Measurements from ENCODE around the gene PHC1. TPM values are rescaled to one million over a fixed set of nuclear protein-coding genes. Genes with fewer than 3 reads are reported as not detected.

The PHC1 gene
- total RNA-seq, 2 donors from 2014 or later: 38.2 to 104 TPM

- Histone ChIP-seq H3K27me3 (replicated peaks; ENCODE audit: insufficient read depth) (no peaks in the 10 kb centered on the region), H3K27ac (no peak overlapping the region), H3K4me1 (replicated peaks) (no peaks in the 10 kb centered on the region), H3K36me3 (no peaks in the 10 kb centered on the region), H3K4me3 (no peak overlapping the region), H3K9me3 (no peaks in the 10 kb centered on the region)
- DNase-seq (ENCODE audit: low spot score): no peak
- TF ChIP-seq POLR2A (IDR thresholded peaks at IDR 0.05) (no peak), CTCF (IDR thresholded peaks at IDR 0.05) (no peak), POLR2AphosphoS5 (IDR thresholded peaks at IDR 0.05) (no peak)
- 93% methylated on average over 3 of the region's 3 CpGs for WGBS
- intact Hi-C loops (cut with DNase I): no loop called here
Observed at GRCh38 chr12:8980137-8980536, 65.8 kb downstream of the PHC1 start.

GRCh38 chr12:8985213-8985754, 71.0 kb downstream of the PHC1 start:
- TF ChIP-seq CTCF (IDR thresholded peaks at IDR 0.05) (no peak), POLR2A (IDR thresholded peaks at IDR 0.05) (no peak), POLR2AphosphoS5 (IDR thresholded peaks at IDR 0.05) (no peak)
- no peaks in the 10 kb centered on the region for H3K36me3 ChIP-seq
- H3K9me3 ChIP-seq: no peaks in the 10 kb centered on the region
- H3K27ac ChIP-seq: no peak overlapping the region
- H3K4me1 ChIP-seq (replicated peaks): no peaks in the 10 kb centered on the region
- no peak for DNase-seq (ENCODE audit: low spot score)
- H3K4me3 ChIP-seq: no peak overlapping the region
- WGBS: 94% methylated on average over 1 of the region's 1 CpG
- intact Hi-C loops (cut with DNase I): no loop called here
- no peaks in the 10 kb centered on the region for H3K27me3 ChIP-seq (replicated peaks; ENCODE audit: insufficient read depth)

DNA sequence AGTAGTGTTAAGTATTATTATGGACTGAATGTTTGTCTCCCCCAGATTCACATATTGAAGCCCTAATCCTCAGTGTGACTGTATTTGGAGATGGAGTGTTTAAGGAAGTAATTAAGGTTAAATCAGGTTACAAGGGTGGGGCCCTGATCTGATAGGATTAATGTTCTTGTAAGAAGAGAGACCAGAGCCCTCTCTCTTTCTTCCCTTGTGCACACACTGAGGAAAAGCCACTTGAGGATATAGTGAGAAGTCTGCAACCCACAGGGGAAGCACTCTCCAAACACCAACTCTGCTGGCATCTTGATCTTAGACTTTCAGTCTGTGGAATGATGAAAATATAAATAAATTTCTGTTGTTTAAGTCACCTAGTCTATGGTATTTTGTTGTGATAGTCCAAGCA, 72.9 kb downstream of the PHC1 start:
- no peak for DNase-seq (ENCODE audit: low spot score)
- no peak for TF ChIP-seq CTCF (IDR thresholded peaks at IDR 0.05)
- no peak for TF ChIP-seq POLR2A (IDR thresholded peaks at IDR 0.05)
- no peak for TF ChIP-seq POLR2AphosphoS5 (IDR thresholded peaks at IDR 0.05)
- H3K4me3 ChIP-seq: no peak overlapping the region
- no peaks in the 10 kb centered on the region for H3K36me3 ChIP-seq
- intact Hi-C loops (cut with DNase I): no loop called here
- H3K27me3 ChIP-seq (replicated peaks; ENCODE audit: insufficient read depth): no peaks in the 10 kb centered on the region
- no peaks in the 10 kb centered on the region for H3K9me3 ChIP-seq
- no peak overlapping the region for H3K27ac ChIP-seq
- H3K4me1 ChIP-seq (replicated peaks): no peaks in the 10 kb centered on the region

GRCh38 chr12:8987685-8988084, 73.4 kb downstream of the PHC1 start:
- no peak overlapping the region for H3K4me3 ChIP-seq
- no peak for DNase-seq (ENCODE audit: low spot score)
- no peaks in the 10 kb centered on the region for H3K4me1 ChIP-seq (replicated peaks)
- TF ChIP-seq CTCF (IDR thresholded peaks at IDR 0.05): no peak
- TF ChIP-seq POLR2AphosphoS5 (IDR thresholded peaks at IDR 0.05): no peak
- TF ChIP-seq POLR2A (IDR thresholded peaks at IDR 0.05): no peak
- no peaks in the 10 kb centered on the region for H3K9me3 ChIP-seq
- 81% methylated on average over 1 of the region's 1 CpG for WGBS
- no peaks in the 10 kb centered on the region for H3K36me3 ChIP-seq
- intact Hi-C loops (cut with DNase I): no loop called here
- H3K27ac ChIP-seq: no peak overlapping the region
- no peaks in the 10 kb centered on the region for H3K27me3 ChIP-seq (replicated peaks; ENCODE audit: insufficient read depth)

DNA sequence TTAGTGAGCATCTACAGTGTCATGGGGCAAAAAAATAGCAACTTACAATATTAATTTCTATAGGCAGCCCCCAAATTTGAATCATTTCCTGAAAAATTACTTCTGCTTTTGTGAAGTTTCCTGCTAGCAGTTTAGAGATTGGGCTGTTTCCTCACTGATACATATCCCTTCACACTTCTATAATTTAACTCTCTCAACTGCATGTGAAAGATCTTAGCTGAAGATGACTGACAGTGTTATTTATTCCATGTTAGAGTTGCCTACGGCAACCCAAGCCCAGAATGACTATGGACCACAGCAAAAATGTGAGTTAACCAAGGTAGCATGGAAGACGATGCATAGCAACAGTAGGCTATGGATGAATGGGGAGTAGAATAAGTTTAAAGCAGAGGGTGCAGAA, 75.1 kb downstream of the PHC1 start, which contains the start of gene KLRG1:
Gene KLRG1 (plus strand): TSS at position 134 of the 400 bp plus-strand sequence. CDS start 90 bp downstream, at position 224.
- intact Hi-C loops (cut with DNase I): no loop called here
- Histone ChIP-seq H3K4me3 (no peak within 1 kb of the TSS), H3K4me1 (replicated peaks) (no peaks in the 10 kb centered on the region), H3K27ac (no peak within 1 kb of the TSS), H3K36me3 (no peaks in the 10 kb centered on the region), H3K9me3 (no peaks in the 10 kb centered on the region), H3K27me3 (replicated peaks; ENCODE audit: insufficient read depth) (no peaks in the 10 kb centered on the region)
- no peak for DNase-seq (ENCODE audit: low spot score)
- 74% methylated on average over 2 of the region's 2 CpGs for WGBS
- TF ChIP-seq POLR2A (IDR thresholded peaks at IDR 0.05) (no peak), POLR2AphosphoS5 (IDR thresholded peaks at IDR 0.05) (no peak), CTCF (IDR thresholded peaks at IDR 0.05) (no peak)
